ENCODE measurements around the gene TARP.

Gene TARP

DNA sequence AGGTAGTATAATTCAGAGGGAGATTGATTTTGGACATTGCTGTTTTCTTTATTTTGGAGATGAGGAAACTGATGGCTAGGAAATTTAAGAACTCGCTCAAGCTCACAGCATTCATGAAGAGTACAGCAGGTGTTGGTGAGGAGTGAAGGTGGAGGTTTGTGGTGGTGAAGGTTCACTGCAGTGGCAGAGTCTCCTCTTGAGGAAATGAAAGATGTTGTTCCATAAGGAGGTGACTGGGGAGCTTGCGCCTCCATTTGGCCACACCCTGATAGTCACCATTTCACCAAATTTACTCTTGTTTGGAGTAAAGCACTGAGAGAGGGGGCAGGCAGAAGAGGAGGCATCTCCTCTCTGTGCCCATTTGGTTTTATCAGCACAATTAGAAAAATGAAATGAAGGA is 46.4 kb upstream of the TARP start:
- ChIA-PET POLR2A (no interaction called here), CTCF (interaction anchor here (0.8 to 8.3 kb wide), 12 partner anchors 9 to 211 kb away, joined by 3 to 71 read pairs (median 10); no protein-coding TSS in a partner anchor)
- TF ChIP-seq, protein P1, sequence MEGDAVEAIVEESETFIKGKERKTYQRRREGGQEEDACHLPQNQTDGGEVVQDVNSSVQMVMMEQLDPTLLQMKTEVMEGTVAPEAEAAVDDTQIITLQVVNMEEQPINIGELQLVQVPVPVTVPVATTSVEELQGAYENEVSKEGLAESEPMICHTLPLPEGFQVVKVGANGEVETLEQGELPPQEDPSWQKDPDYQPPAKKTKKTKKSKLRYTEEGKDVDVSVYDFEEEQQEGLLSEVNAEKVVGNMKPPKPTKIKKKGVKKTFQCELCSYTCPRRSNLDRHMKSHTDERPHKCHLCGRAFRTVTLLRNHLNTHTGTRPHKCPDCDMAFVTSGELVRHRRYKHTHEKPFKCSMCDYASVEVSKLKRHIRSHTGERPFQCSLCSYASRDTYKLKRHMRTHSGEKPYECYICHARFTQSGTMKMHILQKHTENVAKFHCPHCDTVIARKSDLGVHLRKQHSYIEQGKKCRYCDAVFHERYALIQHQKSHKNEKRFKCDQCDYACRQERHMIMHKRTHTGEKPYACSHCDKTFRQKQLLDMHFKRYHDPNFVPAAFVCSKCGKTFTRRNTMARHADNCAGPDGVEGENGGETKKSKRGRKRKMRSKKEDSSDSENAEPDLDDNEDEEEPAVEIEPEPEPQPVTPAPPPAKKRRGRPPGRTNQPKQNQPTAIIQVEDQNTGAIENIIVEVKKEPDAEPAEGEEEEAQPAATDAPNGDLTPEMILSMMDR (IDR thresholded peaks at IDR 0.05; ENCODE audit: control extremely low read depth, extremely low read depth, low read depth, missing control alignments): no peak
- DNase-seq (ENCODE audit: extremely low spot score): no peak

DNA sequence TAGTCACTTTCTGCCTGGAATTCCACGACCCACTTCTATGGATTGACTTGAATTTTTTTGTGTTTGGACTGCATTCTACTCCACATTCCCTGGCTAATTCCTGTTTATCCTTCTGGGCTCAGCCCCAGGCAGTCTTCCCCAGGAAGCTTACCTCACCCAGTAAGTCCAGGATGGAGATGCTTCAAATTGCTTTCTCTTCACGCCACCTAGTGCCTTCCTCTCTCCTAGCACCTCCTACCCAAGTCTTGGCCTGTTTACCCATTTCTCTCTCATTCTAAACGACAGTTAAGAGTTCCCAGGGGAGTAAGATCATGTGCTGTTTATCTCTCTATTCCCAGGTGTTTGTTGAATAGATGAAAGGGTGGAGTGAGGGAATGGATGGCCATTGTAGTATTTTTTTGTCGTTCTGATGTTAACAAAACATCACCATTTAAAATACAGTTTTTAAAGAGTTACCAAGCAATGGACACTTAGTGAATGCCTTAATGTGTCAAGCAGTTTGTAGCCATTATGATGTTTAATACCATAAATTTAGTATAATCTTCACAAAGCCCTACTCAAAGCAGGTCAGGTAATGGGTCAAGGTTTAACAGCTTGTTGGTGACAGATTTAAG is 45.5 kb upstream of the TARP start:
- ChIA-PET CTCF (interaction anchor here (1.0 to 8.3 kb wide), 14 partner anchors 10 to 210 kb away, joined by 3 to 71 read pairs (median 6); no protein-coding TSS in a partner anchor), POLR2A (no interaction called here)
- TF ChIP-seq, protein P1 (IDR thresholded peaks at IDR 0.05; ENCODE audit: control extremely low read depth, extremely low read depth, low read depth, missing control alignments): peak; percentile 61
- peak; percentile 68 for DNase-seq (ENCODE audit: extremely low spot score)

DNA sequence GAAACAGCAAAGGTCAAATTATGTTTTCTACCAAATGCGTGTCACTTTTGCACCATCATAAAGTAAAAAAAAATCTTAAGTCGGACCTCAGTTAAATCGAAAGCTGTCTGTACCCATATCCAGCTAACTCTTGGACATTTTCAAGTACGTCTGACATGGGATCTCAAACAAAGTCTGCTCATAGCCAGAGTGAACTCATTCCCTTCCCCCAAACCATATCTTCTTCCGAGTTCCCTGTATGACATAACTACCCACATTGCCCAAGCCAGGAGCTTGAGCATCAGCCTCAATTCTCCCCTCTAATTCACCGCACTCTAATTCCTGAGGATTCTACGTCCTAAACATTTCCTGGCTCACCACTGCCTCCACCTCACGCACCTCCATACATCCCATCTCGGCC is 44.8 kb upstream of the TARP start:
- CTCF ChIA-PET: interaction anchor here (1.3 to 8.3 kb wide), 12 partner anchors 9 to 209 kb away, joined by 4 to 71 read pairs (median 10); no protein-coding TSS in a partner anchor
- POLR2A ChIA-PET: no interaction called here

DNA sequence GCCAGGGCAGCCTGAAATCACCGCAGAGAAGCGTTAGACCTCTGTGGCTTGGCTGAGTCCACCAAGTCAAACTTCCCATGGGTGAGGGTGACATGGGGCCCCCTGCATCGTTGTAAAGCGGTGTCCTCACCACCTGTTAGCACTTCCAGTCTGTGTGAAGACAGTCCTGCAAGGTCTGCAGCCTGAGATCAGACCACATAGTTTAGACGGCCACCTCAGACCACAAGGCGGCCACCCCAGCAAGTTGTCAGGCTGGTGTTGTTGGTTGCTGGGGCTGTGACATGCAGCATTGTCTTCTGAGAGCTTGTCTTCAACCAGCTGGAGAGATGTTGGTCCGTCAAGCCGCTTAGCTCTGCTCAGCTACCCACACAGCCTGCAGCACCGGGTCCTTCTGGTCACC is 44.1 kb upstream of the TARP start:
- TF ChIP-seq, protein P1 (IDR thresholded peaks at IDR 0.05; ENCODE audit: control extremely low read depth, extremely low read depth, low read depth, missing control alignments): no peak
- DNase-seq (ENCODE audit: extremely low spot score): no peak
- ChIA-PET CTCF (interaction anchor here (1.3 to 8.3 kb wide), 10 partner anchors 8 to 209 kb away, joined by 4 to 71 read pairs (median 13); no protein-coding TSS in a partner anchor), POLR2A (interaction anchor here (0.5 kb wide), 1 partner anchor 131 kb away, joined by 3 read pairs; no protein-coding TSS in a partner anchor)

More for the DNA sequence above, 44.8 kb upstream of the TARP start:
- TF ChIP-seq, protein P1 (IDR thresholded peaks at IDR 0.05; ENCODE audit: control extremely low read depth, extremely low read depth, low read depth, missing control alignments): no peak
- no peak for DNase-seq (ENCODE audit: extremely low spot score)

DNA sequence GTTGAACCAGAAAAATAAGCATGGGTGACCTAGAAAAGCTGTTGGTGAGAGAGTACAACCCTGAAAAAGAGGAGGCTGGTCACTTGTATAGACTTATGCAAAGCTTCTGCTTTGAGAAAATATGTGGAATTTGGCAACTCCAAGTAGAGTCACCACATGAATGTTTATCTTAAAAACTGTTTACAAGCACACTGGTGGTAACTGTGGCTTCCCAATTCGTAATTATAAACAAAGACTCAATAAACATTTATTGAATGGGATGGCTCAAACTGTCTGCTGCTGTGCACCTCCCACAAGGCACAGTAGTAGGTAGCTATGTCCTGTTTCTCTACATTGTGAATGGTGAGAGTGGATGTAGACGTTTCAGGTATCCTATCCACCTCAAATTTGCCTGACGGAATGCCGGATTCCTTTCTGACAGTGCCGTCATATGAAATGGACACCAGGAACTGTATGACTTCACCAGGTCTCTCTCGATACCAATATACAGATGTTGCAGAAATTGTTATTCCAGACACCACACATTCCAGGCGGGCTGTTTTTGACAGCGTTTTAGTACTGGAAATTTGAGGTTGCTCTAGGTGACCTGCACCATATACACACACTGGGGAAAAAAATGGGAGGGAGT is 43.4 kb upstream of the TARP start:
- ChIA-PET CTCF (interaction anchor here (1.4 to 8.3 kb wide), 4 partner anchors 19 to 102 kb away, joined by 6 to 71 read pairs (median 32); no protein-coding TSS in a partner anchor), POLR2A (interaction anchor here (0.5 kb wide), 1 partner anchor 130 kb away, joined by 3 read pairs; no protein-coding TSS in a partner anchor)
- no peak for DNase-seq (ENCODE audit: extremely low spot score)
- TF ChIP-seq, protein P1 (IDR thresholded peaks at IDR 0.05; ENCODE audit: control extremely low read depth, extremely low read depth, low read depth, missing control alignments): no peak

DNA sequence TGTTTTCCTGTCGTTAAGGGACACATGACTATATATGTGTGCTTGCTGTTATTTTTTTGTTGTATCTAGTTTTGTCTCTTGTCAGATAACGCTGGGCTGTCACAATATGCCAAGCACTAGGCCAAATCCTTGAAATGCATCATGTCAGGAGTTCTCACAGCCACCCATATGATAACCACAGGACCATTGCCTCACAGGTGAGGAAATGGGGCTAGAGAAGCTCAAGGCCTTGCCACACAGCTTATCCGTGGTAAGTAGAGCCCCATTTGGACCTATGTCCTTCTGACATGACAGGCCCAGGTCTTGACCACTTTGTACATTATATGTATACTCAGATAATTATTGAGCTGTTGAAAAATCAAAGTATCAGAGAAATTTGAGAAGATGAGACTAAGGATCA is 42.0 kb upstream of the TARP start:
- ChIA-PET POLR2A (no interaction called here), CTCF (interaction anchor here (1.4 to 4.4 kb wide), 2 partner anchors 20 to 54 kb away, joined by 6 to 32 read pairs; no protein-coding TSS in a partner anchor)
- TF ChIP-seq, protein P1 (IDR thresholded peaks at IDR 0.05; ENCODE audit: control extremely low read depth, extremely low read depth, low read depth, missing control alignments): no peak
- DNase-seq (ENCODE audit: extremely low spot score): no peak

Measured in GM10248 (cell line).